ENCODE results near the gene RAD51B. TPM values are rescaled to one million over a fixed set of nuclear protein-coding genes. Genes with fewer than 3 reads are reported as not detected.

Gene RAD51B
- total and polyA plus RNA-seq, 9 of the 15 experiments (the other 6 are each of a cell fraction or from before 2014, with no cell fraction given), result 8.5 to 17.3 (median 11.3) TPM

- FAIRE-seq, result no peak
- TF ChIP-seq OTX1 (CRISPR knock-in tag; IDR thresholded peaks at IDR 0.05) (no peak), ZNF239 (CRISPR knock-in tag; IDR thresholded peaks at IDR 0.05) (no peak), POLR2G (IDR thresholded peaks at IDR 0.05; ENCODE audit: low read depth, low read length) (no peak), XRCC3 (IDR thresholded peaks at IDR 0.05) (no peak), ZC3H11A (IDR thresholded peaks at IDR 0.05; ENCODE audit: low read depth, low read length) (no peak), ZBTB8A (IDR thresholded peaks at IDR 0.05; ENCODE audit: partially characterized antibody) (no peak), ZNF354B (CRISPR knock-in tag; IDR thresholded peaks at IDR 0.05) (no peak), RNF219 (CRISPR knock-in tag; IDR thresholded peaks at IDR 0.05) (no peak)
- no TSS peak for BruUV-seq (replicated peaks)
- Histone ChIP-seq H3K36me3 (ENCODE audit: control insufficient read depth, insufficient read depth, low read length) (no peaks in the 10 kb centered on the region), H3K27ac (ENCODE audit: extremely low read depth, low read depth, low read length) (no peak overlapping the region), H3K9me3 (replicated peaks; ENCODE audit: control insufficient read depth, insufficient read depth, low read depth, low read length) (no peaks in the 10 kb centered on the region), H3K4me1 (replicated peaks in 1 of 2; ENCODE audit: control insufficient read depth in 2 of 2, insufficient read depth in 2 of 2, low read length in 2 of 2) (no peaks in the 10 kb centered on the region), H3K4me3 (no peak overlapping the region), H3K9ac (ENCODE audit: insufficient read depth in 1 of 2, low read depth in 2 of 2, low read length in 2 of 2) (no peak overlapping the region), H4K20me1 (replicated peaks; ENCODE audit: control insufficient read depth, insufficient read depth, low read length) (no peaks in the 10 kb centered on the region), H3K9me1 (ENCODE audit: control insufficient read depth, insufficient read depth, low read length) (no peaks in the 10 kb centered on the region), H3K4me2 (ENCODE audit: insufficient read depth, low read length) (no peak overlapping the region), H3K79me2 (ENCODE audit: control insufficient read depth, insufficient read depth, low read length) (no peaks in the 10 kb centered on the region), H3K27me3 (ENCODE audit: control insufficient read depth in 2 of 2, insufficient read depth in 2 of 2, low read length in 2 of 2) (no peaks in the 10 kb centered on the region), H2AFZ (ENCODE audit: low read depth, low read length) (no peak overlapping the region)
- in situ Hi-C loops (cut with MboI) (no loop called here), intact Hi-C loops (cut with micrococcal nuclease) (no loop called here)
- ChIA-PET CTCF (ENCODE audit: low intra/inter-chr PET ratio) (no interaction called here), POLR2A (interaction anchor here (0.6 to 1.3 kb wide), 2 partner anchors 10 to 12 kb away, joined by 3 to 6 read pairs; no protein-coding TSS in a partner anchor)
- 14% methylated on average over 3 of the region's 3 CpGs for WGBS (ENCODE audit: insufficient coverage, low coverage, missing lambda C conversion rate)
- DNase-seq (ENCODE audit: extremely low read depth in 1 of 4, low spot score in 3 of 4), result no peak
- no peak for ATAC-seq
These were observed 352.6 kb downstream of the RAD51B start for GRCh38 chr14:68172216-68172615.

All from K562 (cell line).